Measurements from ENCODE around the gene SLC1A6.
"Not testable (repeated sequence)": the region's sequence is repeated elsewhere in the genome, so short reads cannot be mapped to it uniquely, and the experiment has no call there.

The SLC1A6 gene

DNA sequence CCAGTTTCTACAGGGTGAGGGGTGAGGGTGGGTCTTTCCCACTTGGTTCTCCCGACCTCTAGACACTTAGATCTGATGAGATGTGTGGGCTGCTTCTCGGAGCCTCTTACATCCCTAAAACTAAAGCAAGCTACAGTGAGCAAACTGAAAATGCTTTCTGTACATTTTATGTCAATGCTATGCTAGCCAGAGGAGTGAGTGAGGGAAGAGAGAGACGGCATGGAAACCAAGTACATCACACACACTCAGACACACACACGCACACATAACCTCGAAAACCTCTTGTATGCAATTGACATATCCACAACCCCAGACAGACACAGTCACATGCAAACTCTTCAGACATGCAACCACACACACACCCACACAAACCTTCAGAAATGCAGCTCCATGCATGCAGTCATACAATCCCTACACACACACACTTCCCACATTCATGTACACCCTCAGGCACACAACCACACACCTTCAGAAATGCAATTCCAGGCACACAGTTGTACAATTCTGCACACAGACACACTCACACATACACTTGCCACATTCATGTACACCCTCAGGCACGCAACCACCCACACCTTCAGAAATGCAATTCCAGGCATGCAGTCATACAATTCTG lies 1.4 kb downstream of the SLC1A6 start:
- Mint-ChIP-seq H3K9me3 (no peaks in the 10 kb centered on the region), H3K36me3 (ENCODE audit: low read depth) (no peaks in the 10 kb centered on the region), H3K4me3 (no peak overlapping the region), H3K27me3 (peaks cover 56% of the 10 kb centered on the region), H3K4me1 (ENCODE audit: low read depth) (no peaks in the 10 kb centered on the region), H3K27ac (no peak overlapping the region)
- intact Hi-C loops (cut with micrococcal nuclease): no loop called here

DNA sequence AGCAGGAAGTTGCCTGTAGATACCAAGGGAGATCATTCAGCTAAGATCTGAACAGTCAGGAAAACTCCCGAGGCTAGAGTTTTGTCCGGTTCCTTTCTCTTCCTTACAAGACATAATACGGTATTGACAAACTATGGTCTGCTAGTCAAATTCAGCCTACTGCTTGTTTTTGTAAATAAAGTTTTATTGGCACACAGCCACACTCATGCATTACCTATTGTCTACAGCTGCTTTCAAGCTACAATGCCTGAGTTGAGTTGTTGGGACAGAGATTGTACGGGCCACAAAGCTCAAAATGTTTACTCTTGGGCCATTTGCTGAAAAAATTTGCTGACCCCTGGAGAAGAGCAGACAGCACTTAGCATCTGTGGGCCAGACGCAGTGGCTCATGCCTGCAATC lies 2.5 kb downstream of the SLC1A6 start:
- no peaks in the 10 kb centered on the region for H3K4me1 Mint-ChIP-seq (ENCODE audit: low read depth)
- no peaks in the 10 kb centered on the region for H3K36me3 Mint-ChIP-seq (ENCODE audit: low read depth)
- H3K27me3 Mint-ChIP-seq: peaks cover 54% of the 10 kb centered on the region
- H3K27ac Mint-ChIP-seq: no peak overlapping the region
- H3K9me3 Mint-ChIP-seq: no peaks in the 10 kb centered on the region
- intact Hi-C loops (cut with micrococcal nuclease): no loop called here
- H3K4me3 Mint-ChIP-seq: no peak overlapping the region

- no peaks in the 10 kb centered on the region for H3K36me3 Mint-ChIP-seq (ENCODE audit: low read depth)
- no peak overlapping the region for H3K27ac Mint-ChIP-seq
- no peaks in the 10 kb centered on the region for H3K9me3 Mint-ChIP-seq
- H3K27me3 Mint-ChIP-seq: peaks cover 33% of the 10 kb centered on the region
- H3K4me3 Mint-ChIP-seq: no peak overlapping the region
- intact Hi-C loops (cut with micrococcal nuclease): no loop called here
- no peaks in the 10 kb centered on the region for H3K4me1 Mint-ChIP-seq (ENCODE audit: low read depth)
Measured at GRCh38 chr19:14974488-14974887, 5.2 kb downstream of the SLC1A6 start.

DNA sequence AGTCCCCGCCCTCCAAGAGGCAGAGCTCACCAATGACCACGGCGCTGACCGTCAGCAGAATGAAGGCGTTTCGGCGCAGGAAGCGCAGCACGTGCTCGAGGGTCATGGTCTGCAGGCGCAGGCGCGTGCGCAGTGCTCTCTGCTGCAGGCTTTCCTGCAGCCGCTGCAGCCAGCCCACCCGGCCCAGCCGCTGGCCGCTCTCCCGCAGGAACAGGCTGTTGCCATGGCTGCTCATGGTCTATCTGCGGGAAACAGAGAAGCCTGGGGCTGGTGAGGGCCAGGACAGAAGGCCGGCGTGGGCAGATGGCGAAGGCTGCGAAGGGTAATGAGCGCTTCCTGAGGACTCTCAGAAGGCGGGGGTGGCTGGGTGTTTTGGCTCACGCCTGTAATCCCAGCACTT lies 7.0 kb downstream of the SLC1A6 start:
- Mint-ChIP-seq H3K4me1 (ENCODE audit: low read depth) (no peaks in the 10 kb centered on the region), H3K27me3 (peaks cover 19% of the 10 kb centered on the region), H3K9me3 (no peaks in the 10 kb centered on the region), H3K36me3 (ENCODE audit: low read depth) (no peaks in the 10 kb centered on the region), H3K4me3 (no peak overlapping the region), H3K27ac (no peak overlapping the region)
- intact Hi-C loops (cut with micrococcal nuclease): no loop called here

DNA sequence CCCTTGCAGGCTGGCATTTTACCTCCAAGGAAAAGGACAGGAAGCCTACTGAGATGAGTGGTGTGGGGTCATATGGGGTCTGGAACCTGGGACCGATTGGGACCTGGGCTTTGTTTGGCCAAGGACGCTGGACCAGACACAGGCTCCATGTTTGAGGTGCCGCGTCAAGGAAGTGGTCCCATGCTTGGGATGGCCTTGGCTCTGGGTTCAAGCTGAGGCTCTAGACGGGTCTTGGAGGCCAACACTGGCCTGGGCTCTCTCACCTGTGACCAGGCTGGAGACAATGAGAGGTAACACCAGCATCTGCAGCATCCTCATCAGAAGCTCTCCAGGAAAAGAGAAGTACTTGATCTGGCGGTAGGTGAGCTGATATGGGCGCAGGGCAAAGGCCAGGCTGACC lies 8.2 kb downstream of the SLC1A6 start:
- no peaks in the 10 kb centered on the region for H3K9me3 Mint-ChIP-seq
- intact Hi-C loops (cut with micrococcal nuclease): no loop called here
- peaks cover 9% of the 10 kb centered on the region for H3K27me3 Mint-ChIP-seq
- no peaks in the 10 kb centered on the region for H3K36me3 Mint-ChIP-seq (ENCODE audit: low read depth)
- H3K4me3 Mint-ChIP-seq: no peak overlapping the region
- H3K27ac Mint-ChIP-seq: no peak overlapping the region
- H3K4me1 Mint-ChIP-seq (ENCODE audit: low read depth): no peaks in the 10 kb centered on the region

GRCh38 chr19:14968247-14968646 lies 11.4 kb downstream of the SLC1A6 start:
- Mint-ChIP-seq H3K4me3 (no peak overlapping the region), H3K27ac (no peak overlapping the region), H3K36me3 (ENCODE audit: low read depth) (no peaks in the 10 kb centered on the region), H3K27me3 (no peaks in the 10 kb centered on the region), H3K9me3 (no peaks in the 10 kb centered on the region), H3K4me1 (ENCODE audit: low read depth) (no peaks in the 10 kb centered on the region)
- intact Hi-C loops (cut with micrococcal nuclease): no loop called here

- Mint-ChIP-seq H3K27me3 (no peaks in the 10 kb centered on the region), H3K4me1 (ENCODE audit: low read depth) (no peaks in the 10 kb centered on the region), H3K9me3 (no peaks in the 10 kb centered on the region), H3K36me3 (ENCODE audit: low read depth) (no peaks in the 10 kb centered on the region), H3K4me3 (no peak overlapping the region), H3K27ac (no peak overlapping the region)
- intact Hi-C loops (cut with micrococcal nuclease): no loop called here
Measured at GRCh38 chr19:14961956-14962685, 17.5 kb downstream of the SLC1A6 start.

- H3K4me1 Mint-ChIP-seq (ENCODE audit: low read depth): no peaks in the 10 kb centered on the region
- no peaks in the 10 kb centered on the region for H3K36me3 Mint-ChIP-seq (ENCODE audit: low read depth)
- H3K27ac Mint-ChIP-seq: no peak overlapping the region
- H3K9me3 Mint-ChIP-seq: no peaks in the 10 kb centered on the region
- no peaks in the 10 kb centered on the region for H3K27me3 Mint-ChIP-seq
- H3K4me3 Mint-ChIP-seq: no peak overlapping the region
- intact Hi-C loops (cut with micrococcal nuclease): no loop called here
Measured at GRCh38 chr19:14959263-14959662, 20.4 kb downstream of the SLC1A6 start.

GRCh38 chr19:14957464-14957863 lies 22.2 kb downstream of the SLC1A6 start:
- Mint-ChIP-seq H3K4me3 (no peak overlapping the region), H3K9me3 (no peaks in the 10 kb centered on the region), H3K27me3 (no peaks in the 10 kb centered on the region)

DNA sequence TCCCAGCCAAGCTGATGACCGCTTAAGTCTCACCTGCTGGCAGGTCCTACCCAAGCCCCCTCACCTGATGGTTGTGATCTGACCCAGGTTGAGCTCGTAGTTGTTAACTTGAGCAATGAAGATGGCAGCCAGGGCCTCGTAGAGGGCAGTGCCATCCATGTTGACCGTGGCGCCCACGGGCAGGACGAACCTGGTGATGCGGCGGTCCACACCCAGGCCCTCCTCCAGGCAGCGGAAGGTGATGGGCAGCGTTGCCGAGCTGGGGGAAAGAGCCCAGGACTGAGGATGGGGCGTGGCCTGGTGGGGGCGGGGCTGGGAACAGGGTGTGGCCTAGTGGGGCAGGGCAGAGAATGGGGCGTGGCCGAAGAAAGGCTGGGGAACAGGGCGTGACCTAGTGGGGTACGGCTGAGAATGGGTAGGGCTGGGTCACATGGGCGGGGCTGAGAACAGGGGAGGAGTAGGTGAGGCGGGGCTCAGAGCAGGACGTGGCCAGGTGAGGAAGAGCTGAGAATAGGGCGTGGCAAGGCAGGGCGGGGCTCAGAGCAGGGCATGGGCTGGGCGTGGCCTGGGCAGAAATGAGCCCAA lies 25.5 kb downstream of the SLC1A6 start:
- H3K4me3 Mint-ChIP-seq: no peak overlapping the region
- H3K36me3 Mint-ChIP-seq (ENCODE audit: low read depth): no peaks in the 10 kb centered on the region
- no peaks in the 10 kb centered on the region for H3K9me3 Mint-ChIP-seq
- no peak overlapping the region for H3K27ac Mint-ChIP-seq
- no peaks in the 10 kb centered on the region for H3K27me3 Mint-ChIP-seq
- intact Hi-C loops (cut with micrococcal nuclease): no loop called here
- H3K4me1 Mint-ChIP-seq (ENCODE audit: low read depth): no peaks in the 10 kb centered on the region

More at GRCh38 chr19:14957464-14957863, 22.2 kb downstream of the SLC1A6 start:
- H3K36me3 Mint-ChIP-seq (ENCODE audit: low read depth): no peaks in the 10 kb centered on the region
- no peaks in the 10 kb centered on the region for H3K4me1 Mint-ChIP-seq (ENCODE audit: low read depth)
- intact Hi-C loops (cut with micrococcal nuclease): no loop called here
- H3K27ac Mint-ChIP-seq: no peak overlapping the region

GRCh38 chr19:14952767-14953166 lies 26.9 kb downstream of the SLC1A6 start:
- H3K27me3 Mint-ChIP-seq: no peaks in the 10 kb centered on the region
- no peaks in the 10 kb centered on the region for H3K9me3 Mint-ChIP-seq
- intact Hi-C loops (cut with micrococcal nuclease): no loop called here
- H3K36me3 Mint-ChIP-seq (ENCODE audit: low read depth): no peaks in the 10 kb centered on the region
- H3K27ac Mint-ChIP-seq: no peak overlapping the region
- no peaks in the 10 kb centered on the region for H3K4me1 Mint-ChIP-seq (ENCODE audit: low read depth)
- no peak overlapping the region for H3K4me3 Mint-ChIP-seq

GRCh38 chr19:14950421-14950820 lies 29.2 kb downstream of the SLC1A6 start:
- no peaks in the 10 kb centered on the region for H3K9me3 Mint-ChIP-seq
- intact Hi-C loops (cut with micrococcal nuclease): no loop called here
- H3K36me3 Mint-ChIP-seq (ENCODE audit: low read depth): no peaks in the 10 kb centered on the region
- no peaks in the 10 kb centered on the region for H3K27me3 Mint-ChIP-seq
- no peak overlapping the region for H3K27ac Mint-ChIP-seq
- H3K4me1 Mint-ChIP-seq (ENCODE audit: low read depth): no peaks in the 10 kb centered on the region
- H3K4me3 Mint-ChIP-seq: no peak overlapping the region

DNA sequence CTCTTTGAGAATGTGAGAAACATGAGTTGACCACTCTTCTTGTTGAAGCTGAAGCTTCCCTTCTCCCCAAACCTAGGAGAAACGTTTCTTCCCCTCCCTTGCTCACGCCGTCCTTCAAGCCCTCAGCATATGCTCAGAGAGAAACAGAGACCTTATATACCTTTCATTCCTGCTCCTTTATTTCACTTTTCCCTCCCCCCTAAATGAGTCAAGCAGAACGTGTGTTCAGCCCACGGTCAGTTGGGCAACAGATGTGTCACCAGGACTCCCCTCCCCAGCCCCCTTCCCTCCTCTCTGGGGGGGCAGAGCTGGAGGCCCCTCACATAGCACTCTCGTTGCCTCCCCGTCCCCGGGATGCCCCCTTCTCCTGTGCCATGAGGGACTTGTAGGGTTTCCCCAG lies 29.8 kb downstream of the SLC1A6 start:
- Mint-ChIP-seq H3K4me1 (ENCODE audit: low read depth) (peaks cover 1% of the 10 kb centered on the region), H3K27ac (no peak overlapping the region), H3K27me3 (no peaks in the 10 kb centered on the region), H3K4me3 (no peak overlapping the region), H3K36me3 (ENCODE audit: low read depth) (no peaks in the 10 kb centered on the region), H3K9me3 (no peaks in the 10 kb centered on the region)
- intact Hi-C loops (cut with micrococcal nuclease): no loop called here

GRCh38 chr19:14949413-14949812 lies 30.3 kb downstream of the SLC1A6 start:
- H3K27ac Mint-ChIP-seq; H3K36me3 Mint-ChIP-seq (ENCODE audit: low read depth); H3K27me3 Mint-ChIP-seq; H3K4me1 Mint-ChIP-seq (ENCODE audit: low read depth); intact Hi-C loops (cut with micrococcal nuclease); H3K9me3 Mint-ChIP-seq; H3K4me3 Mint-ChIP-seq: not testable (repeated sequence)

GRCh38 chr19:14944456-14944855 lies 35.2 kb downstream of the SLC1A6 start:
- Mint-ChIP-seq H3K4me1 (ENCODE audit: low read depth) (peaks cover 20% of the 10 kb centered on the region), H3K4me3 (no peak overlapping the region), H3K36me3 (ENCODE audit: low read depth) (no peaks in the 10 kb centered on the region), H3K27ac (no peak overlapping the region), H3K9me3 (no peaks in the 10 kb centered on the region), H3K27me3 (no peaks in the 10 kb centered on the region)
- intact Hi-C loops (cut with micrococcal nuclease): no loop called here
